SK-N-SH treated with all-trans-retinoic acid at 6 μM for 48 hours (cell line): ENCODE measurements around the gene SLC9B1.

ENCODE experiments used
- ESRRG ChIP-seq: fragments of 250-450 bp; sonication (Bioruptor Pico); IDR thresholded peaks from 2 replicates; pipeline ENCODE4 v1.6.1; 2021; ENCODE audit warnings: mild to moderate bottlenecking
- GLIS3 ChIP-seq: fragments of 250-450 bp; sonication (Bioruptor Pico); IDR thresholded peaks from 2 replicates; pipeline ENCODE4 v1.5.0; 2020; ENCODE audit warnings: mild to moderate bottlenecking, moderate library complexity
- OSR1 ChIP-seq: fragments of 250-450 bp; sonication (Bioruptor Pico); IDR thresholded peaks from 2 replicates; pipeline ENCODE4 v1.8.0; 2022; ENCODE audit warnings: moderate library complexity, mild to moderate bottlenecking, inconsistent platforms
- TCF4 ChIP-seq: fragments of 250-450 bp; sonication (Bioruptor Pico); IDR thresholded peaks from 2 replicates; pipeline ENCODE4 v1.8.0; 2021; ENCODE audit warnings: mild to moderate bottlenecking, moderate library complexity, borderline replicate concordance
- ZFP30 ChIP-seq: fragments of 450-650 bp; formaldehyde crosslinking; IDR thresholded peaks from 2 replicates; pipeline ENCODE4 v1.5.0; 2022; ENCODE audit warnings: mild to moderate bottlenecking, moderate library complexity
- ZNF565 ChIP-seq: fragments of 450-650 bp; formaldehyde crosslinking; conservative IDR thresholded peaks from 2 replicates; pipeline ENCODE4 v1.5.0; 2020; ENCODE audit warnings: low read depth, mild to moderate bottlenecking, moderate library complexity
- TF ChIP-seq, protein P1 (sequence below): fragments of 250-450 bp; sonication (Bioruptor Pico); IDR thresholded peaks from 2 replicates; pipeline ENCODE4 v1.8.0; 2020; ENCODE audit warnings: mild to moderate bottlenecking, moderate library complexity, borderline replicate concordance
- TF ChIP-seq, protein P2 (sequence below): fragments of 250-450 bp; sonication (Bioruptor Pico); IDR thresholded peaks from 2 replicates; pipeline ENCODE4 v1.5.1; 2020; ENCODE audit warnings: low read depth, mild to moderate bottlenecking, moderate library complexity

DNA sequence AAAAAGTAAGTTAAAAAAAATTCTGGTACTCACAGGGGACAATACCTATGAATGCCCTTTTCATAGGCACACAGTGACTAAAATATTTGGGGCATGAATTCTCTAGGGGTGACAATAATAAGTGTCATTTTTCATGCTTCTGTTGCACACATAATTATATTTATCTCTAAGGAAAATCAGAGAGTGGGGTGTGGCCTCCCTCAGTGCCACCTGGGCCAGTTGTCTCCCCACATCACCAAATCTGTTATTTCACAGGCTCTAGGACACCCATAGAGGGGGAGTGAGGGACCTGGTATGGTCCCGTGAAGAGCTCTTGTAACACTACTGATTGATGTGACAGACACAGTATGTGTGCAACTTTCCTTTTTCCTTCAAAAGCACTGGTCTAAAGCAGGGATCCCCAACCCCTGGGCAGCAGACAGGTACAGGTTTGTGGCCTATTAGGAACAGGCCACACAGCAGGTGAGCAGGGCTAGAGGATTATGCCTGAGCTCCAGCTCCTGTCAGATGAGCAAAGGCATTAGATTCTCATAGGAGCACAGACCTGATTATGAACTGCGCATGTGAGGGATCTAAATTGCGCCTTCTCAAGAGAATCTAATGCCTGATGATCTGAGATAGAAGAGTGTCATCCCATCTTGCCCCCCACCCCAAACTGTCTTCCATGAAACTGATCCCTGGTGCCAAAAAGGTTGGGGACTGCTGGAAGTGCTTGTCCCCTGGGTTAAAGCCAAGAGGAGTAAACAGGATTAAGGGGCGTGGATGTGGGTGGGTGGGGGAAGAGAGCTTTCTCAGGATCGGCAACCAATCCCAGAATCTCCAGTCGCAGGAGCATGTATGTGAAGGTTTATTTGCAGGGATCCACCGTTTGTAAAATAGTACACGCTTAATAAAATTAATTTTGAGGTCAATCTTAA lies 856 bp downstream of the SLC9B1 start:
- TF ChIP-seq OSR1 (no peak), ZFP30 (CRISPR knock-in tag) (no peak), ESRRG (no peak), TCF4 (CRISPR knock-in tag) (no peak), ZNF565 (CRISPR knock-in tag) (no peak), GLIS3 (CRISPR knock-in tag) (no peak)
- TF ChIP-seq, protein P1, sequence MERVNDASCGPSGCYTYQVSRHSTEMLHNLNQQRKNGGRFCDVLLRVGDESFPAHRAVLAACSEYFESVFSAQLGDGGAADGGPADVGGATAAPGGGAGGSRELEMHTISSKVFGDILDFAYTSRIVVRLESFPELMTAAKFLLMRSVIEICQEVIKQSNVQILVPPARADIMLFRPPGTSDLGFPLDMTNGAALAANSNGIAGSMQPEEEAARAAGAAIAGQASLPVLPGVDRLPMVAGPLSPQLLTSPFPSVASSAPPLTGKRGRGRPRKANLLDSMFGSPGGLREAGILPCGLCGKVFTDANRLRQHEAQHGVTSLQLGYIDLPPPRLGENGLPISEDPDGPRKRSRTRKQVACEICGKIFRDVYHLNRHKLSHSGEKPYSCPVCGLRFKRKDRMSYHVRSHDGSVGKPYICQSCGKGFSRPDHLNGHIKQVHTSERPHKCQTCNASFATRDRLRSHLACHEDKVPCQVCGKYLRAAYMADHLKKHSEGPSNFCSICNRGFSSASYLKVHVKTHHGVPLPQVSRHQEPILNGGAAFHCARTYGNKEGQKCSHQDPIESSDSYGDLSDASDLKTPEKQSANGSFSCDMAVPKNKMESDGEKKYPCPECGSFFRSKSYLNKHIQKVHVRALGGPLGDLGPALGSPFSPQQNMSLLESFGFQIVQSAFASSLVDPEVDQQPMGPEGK (CRISPR knock-in tag), result no peak
- TF ChIP-seq, protein P2, sequence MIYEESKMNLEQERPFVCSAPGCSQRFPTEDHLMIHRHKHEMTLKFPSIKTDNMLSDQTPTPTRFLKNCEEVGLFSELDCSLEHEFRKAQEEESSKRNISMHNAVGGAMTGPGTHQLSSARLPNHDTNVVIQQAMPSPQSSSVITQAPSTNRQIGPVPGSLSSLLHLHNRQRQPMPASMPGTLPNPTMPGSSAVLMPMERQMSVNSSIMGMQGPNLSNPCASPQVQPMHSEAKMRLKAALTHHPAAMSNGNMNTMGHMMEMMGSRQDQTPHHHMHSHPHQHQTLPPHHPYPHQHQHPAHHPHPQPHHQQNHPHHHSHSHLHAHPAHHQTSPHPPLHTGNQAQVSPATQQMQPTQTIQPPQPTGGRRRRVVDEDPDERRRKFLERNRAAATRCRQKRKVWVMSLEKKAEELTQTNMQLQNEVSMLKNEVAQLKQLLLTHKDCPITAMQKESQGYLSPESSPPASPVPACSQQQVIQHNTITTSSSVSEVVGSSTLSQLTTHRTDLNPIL (CRISPR knock-in tag), result no peak
